Ishikawa (cell line): ENCODE data around the gene ARHGAP26.

Experiments used
- CEBPB ChIP-seq: IDR thresholded peaks from 2 replicates; pipeline ENCODE4 v1.6.1; 2012
- CREB1 ChIP-seq: IDR thresholded peaks from 2 replicates; pipeline ENCODE4 v1.6.1; 2012; ENCODE audit warnings: low read depth
- EGR1 ChIP-seq: IDR thresholded peaks from 2 replicates; pipeline ENCODE4 v1.6.1; 2012
- EP300 ChIP-seq: IDR thresholded peaks from 2 replicates; pipeline ENCODE4 v1.6.1; 2012; ENCODE audit warnings: borderline replicate concordance
- FOXM1 ChIP-seq: IDR thresholded peaks from 2 replicates; pipeline ENCODE4 v1.6.1; 2012; ENCODE audit warnings: low read depth, borderline replicate concordance
- NFIC ChIP-seq: IDR thresholded peaks from 2 replicates; pipeline ENCODE4 v1.6.1; 2012
- RAD21 ChIP-seq: IDR thresholded peaks from 2 replicates; pipeline ENCODE4 v1.6.1; 2012; ENCODE audit warnings: low read depth
- TAF1 ChIP-seq: IDR thresholded peaks from 2 replicates; pipeline ENCODE4 v1.6.1; 2012; ENCODE audit warnings: low read depth, mild to moderate bottlenecking
- TCF12 ChIP-seq: IDR thresholded peaks from 2 replicates; pipeline ENCODE4 v1.6.1; 2012; ENCODE audit warnings: low read depth
- TEAD4 ChIP-seq: IDR thresholded peaks from 2 replicates; pipeline ENCODE4 v1.6.1; 2012
- YY1 ChIP-seq: IDR thresholded peaks from 2 replicates; pipeline ENCODE4 v1.6.1; 2012; ENCODE audit warnings: low read depth
- ZBTB7A ChIP-seq: IDR thresholded peaks from 2 replicates; pipeline ENCODE4 v1.6.1; 2012; ENCODE audit warnings: low read depth
- TF ChIP-seq, protein P1 (sequence below): IDR thresholded peaks from 2 replicates; pipeline ENCODE4 v1.6.1; 2012; ENCODE audit warnings: low read depth, mild to moderate bottlenecking
- TF ChIP-seq, protein P2 (sequence below): IDR thresholded peaks from 2 replicates; pipeline ENCODE4 v1.6.1; 2012
- TF ChIP-seq, protein P3 (sequence below): IDR thresholded peaks from 2 replicates; pipeline ENCODE4 v1.6.1; 2012

ARHGAP26 gene

DNA sequence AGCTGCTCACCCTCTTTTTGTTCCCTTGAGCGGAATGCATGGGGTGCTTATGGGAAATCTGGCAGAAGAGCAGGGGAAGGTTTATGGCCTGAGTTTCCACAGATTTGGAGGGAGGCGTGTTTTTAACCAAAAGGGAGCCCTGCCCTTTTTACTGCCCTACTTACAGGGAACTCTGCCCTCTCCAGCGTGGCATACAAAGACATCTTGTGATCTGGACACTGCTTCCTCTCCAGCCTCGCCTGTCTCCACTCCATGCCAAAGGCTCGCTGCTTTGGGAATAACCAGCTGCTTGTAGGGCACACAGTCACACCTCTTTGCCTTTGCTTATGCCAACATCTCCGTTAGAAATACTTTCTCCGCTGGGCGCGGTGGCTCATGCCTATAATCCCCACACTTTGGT is 314.2 kb downstream of the ARHGAP26 start:
- TF ChIP-seq, protein P1, sequence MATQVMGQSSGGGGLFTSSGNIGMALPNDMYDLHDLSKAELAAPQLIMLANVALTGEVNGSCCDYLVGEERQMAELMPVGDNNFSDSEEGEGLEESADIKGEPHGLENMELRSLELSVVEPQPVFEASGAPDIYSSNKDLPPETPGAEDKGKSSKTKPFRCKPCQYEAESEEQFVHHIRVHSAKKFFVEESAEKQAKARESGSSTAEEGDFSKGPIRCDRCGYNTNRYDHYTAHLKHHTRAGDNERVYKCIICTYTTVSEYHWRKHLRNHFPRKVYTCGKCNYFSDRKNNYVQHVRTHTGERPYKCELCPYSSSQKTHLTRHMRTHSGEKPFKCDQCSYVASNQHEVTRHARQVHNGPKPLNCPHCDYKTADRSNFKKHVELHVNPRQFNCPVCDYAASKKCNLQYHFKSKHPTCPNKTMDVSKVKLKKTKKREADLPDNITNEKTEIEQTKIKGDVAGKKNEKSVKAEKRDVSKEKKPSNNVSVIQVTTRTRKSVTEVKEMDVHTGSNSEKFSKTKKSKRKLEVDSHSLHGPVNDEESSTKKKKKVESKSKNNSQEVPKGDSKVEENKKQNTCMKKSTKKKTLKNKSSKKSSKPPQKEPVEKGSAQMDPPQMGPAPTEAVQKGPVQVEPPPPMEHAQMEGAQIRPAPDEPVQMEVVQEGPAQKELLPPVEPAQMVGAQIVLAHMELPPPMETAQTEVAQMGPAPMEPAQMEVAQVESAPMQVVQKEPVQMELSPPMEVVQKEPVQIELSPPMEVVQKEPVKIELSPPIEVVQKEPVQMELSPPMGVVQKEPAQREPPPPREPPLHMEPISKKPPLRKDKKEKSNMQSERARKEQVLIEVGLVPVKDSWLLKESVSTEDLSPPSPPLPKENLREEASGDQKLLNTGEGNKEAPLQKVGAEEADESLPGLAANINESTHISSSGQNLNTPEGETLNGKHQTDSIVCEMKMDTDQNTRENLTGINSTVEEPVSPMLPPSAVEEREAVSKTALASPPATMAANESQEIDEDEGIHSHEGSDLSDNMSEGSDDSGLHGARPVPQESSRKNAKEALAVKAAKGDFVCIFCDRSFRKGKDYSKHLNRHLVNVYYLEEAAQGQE: no peak
- TF ChIP-seq RAD21 (no peak), EP300 (no peak), ZBTB7A (no peak), TAF1 (no peak), EGR1 (no peak), TEAD4 (no peak), CREB1 (no peak), FOXM1 (no peak), YY1 (no peak)
- TF ChIP-seq, protein P2, sequence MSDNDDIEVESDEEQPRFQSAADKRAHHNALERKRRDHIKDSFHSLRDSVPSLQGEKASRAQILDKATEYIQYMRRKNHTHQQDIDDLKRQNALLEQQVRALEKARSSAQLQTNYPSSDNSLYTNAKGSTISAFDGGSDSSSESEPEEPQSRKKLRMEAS: no peak

DNA sequence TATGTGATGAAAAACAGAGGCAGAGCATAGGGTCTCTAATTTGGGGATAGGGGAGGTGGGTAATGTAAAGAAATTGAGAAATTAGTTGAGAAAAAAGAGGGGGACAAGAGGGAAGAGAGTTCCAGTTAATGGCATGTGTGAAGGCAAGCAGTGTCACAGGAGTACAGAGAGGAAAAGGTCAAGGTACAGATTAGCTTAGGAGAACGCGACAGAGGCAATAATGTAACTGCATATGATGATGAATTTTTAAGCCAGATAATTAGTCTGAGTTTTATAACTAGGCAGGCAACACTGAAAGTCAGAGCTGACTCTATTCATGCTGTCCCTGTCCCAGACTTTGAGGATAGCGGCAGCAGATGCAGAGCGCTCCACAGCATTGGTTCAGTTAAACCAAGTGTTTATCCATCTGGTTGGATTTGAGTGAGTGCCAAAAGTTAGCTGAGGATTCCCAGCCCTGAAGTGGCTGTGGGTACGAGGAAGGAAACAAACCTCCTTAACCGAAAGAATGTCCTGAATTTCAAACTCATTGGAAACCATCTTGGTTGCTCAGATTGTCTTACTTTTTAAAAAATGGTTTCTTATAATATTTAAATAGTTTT is 315.2 kb downstream of the ARHGAP26 start:
- TF ChIP-seq CEBPB (no peak), TEAD4 (no peak), RAD21 (no peak), YY1 (no peak), FOXM1 (no peak)

DNA sequence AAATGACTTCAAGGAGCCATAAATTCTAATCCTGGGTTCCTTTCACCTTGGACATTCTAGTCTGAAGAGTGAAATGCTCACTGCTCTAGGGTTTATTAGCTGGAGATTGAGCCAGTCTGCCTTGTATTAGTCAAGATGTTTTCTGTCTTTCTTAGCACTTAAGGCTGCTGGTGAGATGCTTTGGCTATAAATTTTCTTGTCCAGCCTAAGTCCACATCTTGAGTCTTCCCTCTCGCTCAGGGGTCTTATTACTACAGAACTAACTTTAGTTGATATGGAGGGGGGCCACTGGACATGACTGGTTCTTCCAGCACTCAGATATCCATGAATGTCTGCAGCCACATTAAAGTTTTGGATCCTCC is 316.4 kb downstream of the ARHGAP26 start:
- TF ChIP-seq RAD21: no peak

DNA sequence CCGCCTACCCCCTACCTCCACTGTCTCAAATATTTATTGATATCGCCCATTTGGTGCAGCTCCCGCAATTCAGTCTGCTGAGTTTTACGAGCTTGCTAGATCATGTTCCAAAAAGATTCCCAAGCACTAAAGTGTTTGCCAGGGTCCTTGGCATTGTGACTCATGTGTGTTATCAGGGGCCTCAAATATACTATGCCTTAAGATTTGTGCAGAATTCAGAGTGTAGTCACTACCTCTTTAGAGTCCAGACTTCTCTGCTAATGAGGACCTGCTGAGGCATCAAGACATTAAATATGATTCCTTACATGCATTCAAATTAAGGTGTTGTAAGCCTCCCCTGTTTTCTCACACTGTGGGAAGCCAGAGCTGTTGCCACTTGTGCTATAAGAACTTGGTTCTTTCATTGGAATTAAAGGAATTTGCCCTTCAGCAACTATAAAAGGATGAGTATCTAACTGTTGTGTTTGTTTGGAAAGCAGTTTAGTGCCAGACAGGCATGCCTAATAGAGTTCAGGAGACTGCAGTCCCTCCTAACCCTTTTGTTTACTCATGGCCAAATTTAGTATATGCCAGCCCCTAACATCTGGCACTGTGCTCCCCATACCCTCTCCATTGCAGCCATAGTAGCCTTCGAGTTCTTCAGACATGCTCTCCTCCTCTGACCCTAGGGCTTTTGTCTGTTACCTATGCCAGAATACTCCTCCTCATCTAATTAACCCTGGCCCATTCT is 316.9 kb downstream of the ARHGAP26 start:
- TF ChIP-seq ZBTB7A (no peak), CEBPB (no peak), EP300 (no peak), RAD21 (no peak), NFIC (no peak), TEAD4 (no peak), TAF1 (no peak), YY1 (no peak), TCF12 (no peak), CREB1 (no peak)
- TF ChIP-seq, protein P2: no peak
- TF ChIP-seq, protein P3, sequence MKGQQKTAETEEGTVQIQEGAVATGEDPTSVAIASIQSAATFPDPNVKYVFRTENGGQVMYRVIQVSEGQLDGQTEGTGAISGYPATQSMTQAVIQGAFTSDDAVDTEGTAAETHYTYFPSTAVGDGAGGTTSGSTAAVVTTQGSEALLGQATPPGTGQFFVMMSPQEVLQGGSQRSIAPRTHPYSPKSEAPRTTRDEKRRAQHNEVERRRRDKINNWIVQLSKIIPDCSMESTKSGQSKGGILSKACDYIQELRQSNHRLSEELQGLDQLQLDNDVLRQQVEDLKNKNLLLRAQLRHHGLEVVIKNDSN: no peak

DNA sequence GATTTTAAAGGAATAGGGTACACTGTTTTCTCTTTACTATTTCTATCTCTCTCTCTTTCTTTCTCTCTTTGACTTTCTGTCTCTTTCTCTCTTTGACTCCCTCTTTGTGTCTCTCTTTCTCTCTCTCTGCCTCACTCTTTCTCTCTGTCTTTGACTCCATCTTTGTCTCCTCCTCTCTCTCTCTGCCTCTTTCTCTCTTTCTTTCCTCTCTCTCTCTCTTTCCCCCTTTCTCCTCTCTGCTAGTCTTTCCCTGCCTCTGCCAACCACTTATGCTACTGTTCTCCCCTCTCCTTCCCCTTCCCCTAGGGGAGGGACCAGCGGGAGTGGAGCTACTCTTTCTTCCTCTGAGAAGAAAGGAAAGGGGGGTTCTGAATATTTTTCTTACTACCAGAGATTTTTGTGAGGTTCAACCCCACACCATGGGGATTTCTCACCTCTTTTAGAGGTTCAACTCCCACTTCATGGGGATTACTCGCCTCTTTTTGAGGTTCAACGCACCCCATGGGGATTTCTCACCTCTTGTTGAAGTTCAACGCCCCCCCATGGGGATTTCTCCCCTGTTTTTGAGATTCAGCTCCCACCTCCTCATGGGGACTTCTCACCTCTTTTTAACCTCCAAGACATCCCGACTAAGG is 323.4 kb downstream of the ARHGAP26 start:
- TF ChIP-seq TCF12 (no peak), RAD21 (no peak), TAF1 (no peak), ZBTB7A (no peak), CEBPB (no peak), YY1 (no peak), EP300 (no peak), NFIC (no peak), EGR1 (no peak), TEAD4 (no peak), CREB1 (no peak), FOXM1 (no peak)
- TF ChIP-seq, protein P1: no peak
- TF ChIP-seq, protein P3: no peak

DNA sequence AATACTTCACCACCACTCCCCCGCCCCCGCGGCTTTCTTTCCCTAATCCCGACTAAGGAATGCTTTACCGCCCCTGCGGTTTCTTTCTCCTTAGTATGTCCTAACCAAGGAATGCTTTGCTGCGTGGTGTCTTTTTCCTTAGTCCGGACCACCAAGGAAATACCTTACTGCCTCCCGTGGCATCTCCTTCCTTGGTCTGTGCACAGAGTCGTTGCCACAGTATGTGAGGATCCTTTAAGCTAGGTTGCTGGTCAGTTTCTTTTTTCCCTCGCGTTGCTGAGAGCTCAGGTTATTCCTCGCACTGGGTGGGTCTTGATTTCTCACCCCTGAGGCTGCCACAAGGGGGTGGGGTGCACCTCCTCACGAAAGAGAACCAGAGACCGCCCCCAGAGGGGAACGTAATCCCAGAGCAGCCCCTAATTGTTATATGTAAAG is 323.9 kb downstream of the ARHGAP26 start:
- TF ChIP-seq, protein P1: no peak
